Fibroblast of pulmonary artery (primary cell): ENCODE data around the gene RTCB.

ENCODE experiments used
- DNase-seq: peaks from one replicate; pipeline ENCODE4 v3.0.0-alpha.2; 2010; ENCODE audit warnings: low read depth
- H3K4me3 ChIP-seq: replicated peaks from 2 replicates; pipeline ENCODE4 v1.5.1; 2011; ENCODE audit warnings: low read depth, mild to moderate bottlenecking, control low read depth, low read length, moderate library complexity
- TF ChIP-seq, protein P1 (sequence below): IDR thresholded peaks from 2 replicates; pipeline ENCODE4 v1.5.1; 2011; ENCODE audit warnings: mild to moderate bottlenecking, control low read depth, low read length, inconsistent platforms; ENCODE audit errors: missing control alignments

Gene RTCB

DNA sequence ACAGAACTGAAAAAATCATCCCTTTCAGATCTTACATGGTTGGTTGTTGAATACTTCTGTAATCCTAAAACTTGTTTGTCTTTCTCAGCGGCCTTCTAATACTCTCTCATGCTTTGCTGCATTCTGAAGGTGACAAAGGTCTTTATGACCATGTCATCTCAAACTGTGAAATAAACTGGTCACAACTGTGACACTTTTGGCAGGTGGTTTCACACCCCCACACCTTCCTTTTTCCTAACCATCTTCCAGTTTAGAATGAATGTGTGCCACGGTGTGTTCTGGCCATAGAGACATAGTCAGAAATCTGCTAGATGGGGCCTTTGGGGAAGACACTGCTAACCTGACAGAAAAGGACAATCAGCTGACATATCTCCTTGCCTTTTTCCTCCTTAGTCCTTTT is 69.1 kb downstream of the RTCB start:
- TF ChIP-seq, protein P1, sequence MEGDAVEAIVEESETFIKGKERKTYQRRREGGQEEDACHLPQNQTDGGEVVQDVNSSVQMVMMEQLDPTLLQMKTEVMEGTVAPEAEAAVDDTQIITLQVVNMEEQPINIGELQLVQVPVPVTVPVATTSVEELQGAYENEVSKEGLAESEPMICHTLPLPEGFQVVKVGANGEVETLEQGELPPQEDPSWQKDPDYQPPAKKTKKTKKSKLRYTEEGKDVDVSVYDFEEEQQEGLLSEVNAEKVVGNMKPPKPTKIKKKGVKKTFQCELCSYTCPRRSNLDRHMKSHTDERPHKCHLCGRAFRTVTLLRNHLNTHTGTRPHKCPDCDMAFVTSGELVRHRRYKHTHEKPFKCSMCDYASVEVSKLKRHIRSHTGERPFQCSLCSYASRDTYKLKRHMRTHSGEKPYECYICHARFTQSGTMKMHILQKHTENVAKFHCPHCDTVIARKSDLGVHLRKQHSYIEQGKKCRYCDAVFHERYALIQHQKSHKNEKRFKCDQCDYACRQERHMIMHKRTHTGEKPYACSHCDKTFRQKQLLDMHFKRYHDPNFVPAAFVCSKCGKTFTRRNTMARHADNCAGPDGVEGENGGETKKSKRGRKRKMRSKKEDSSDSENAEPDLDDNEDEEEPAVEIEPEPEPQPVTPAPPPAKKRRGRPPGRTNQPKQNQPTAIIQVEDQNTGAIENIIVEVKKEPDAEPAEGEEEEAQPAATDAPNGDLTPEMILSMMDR: no peak
- no peak for DNase-seq
- H3K4me3 ChIP-seq: no peak overlapping the region

DNA sequence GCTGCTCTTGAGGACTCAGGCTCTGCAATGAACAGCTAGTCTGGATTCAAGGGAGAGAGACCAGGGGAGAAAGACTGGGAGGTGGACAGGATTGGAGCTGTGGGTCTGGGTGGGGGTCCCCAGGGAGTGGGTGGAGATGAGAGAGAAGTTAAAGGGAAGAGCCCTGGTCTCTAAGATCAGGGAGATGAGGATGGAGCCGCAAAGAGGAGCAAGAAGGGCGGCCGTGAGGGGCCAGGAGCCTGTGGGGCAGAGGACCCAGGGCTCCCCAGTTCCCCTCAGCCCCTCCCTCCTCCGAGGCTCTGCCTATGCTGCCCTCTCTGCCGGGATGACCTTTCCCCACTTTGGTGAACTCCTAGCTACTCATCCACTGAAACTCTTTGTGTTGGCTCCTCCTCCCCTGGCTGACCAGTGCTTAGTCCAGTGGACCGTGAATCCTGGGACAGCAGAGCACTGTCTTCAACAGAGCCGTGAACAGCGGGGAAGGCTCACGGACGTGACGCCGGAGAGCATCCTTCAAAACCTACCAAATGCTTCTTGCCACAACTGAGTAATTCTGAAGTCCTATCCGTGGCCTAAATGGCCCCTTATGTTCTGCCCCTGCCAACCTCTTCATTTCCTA is 70.8 kb downstream of the RTCB start:
- TF ChIP-seq, protein P1: no peak
- DNase-seq: no peak
- H3K4me3 ChIP-seq: no peak overlapping the region

DNA sequence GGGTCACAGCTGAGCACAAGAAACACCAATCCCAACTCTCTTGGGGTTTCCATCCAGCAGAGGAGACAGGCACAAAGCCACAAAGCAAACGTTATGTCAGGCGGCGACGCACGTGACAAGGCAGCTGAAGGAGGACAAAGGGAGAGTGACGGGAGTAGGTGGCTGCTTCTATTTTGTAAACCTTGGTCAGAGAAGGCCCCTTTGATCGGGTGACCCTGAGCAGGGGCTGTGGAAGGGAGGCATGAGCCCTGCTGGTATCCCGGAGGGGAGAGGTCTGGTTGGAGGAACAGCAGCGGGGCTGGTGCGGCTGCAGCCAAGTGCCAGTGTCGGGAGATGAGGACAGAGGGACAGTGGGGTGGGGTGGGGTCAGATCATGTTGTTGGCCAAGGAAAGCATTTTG is 71.6 kb downstream of the RTCB start:
- DNase-seq: no peak
- no peak overlapping the region for H3K4me3 ChIP-seq
- TF ChIP-seq, protein P1: no peak

DNA sequence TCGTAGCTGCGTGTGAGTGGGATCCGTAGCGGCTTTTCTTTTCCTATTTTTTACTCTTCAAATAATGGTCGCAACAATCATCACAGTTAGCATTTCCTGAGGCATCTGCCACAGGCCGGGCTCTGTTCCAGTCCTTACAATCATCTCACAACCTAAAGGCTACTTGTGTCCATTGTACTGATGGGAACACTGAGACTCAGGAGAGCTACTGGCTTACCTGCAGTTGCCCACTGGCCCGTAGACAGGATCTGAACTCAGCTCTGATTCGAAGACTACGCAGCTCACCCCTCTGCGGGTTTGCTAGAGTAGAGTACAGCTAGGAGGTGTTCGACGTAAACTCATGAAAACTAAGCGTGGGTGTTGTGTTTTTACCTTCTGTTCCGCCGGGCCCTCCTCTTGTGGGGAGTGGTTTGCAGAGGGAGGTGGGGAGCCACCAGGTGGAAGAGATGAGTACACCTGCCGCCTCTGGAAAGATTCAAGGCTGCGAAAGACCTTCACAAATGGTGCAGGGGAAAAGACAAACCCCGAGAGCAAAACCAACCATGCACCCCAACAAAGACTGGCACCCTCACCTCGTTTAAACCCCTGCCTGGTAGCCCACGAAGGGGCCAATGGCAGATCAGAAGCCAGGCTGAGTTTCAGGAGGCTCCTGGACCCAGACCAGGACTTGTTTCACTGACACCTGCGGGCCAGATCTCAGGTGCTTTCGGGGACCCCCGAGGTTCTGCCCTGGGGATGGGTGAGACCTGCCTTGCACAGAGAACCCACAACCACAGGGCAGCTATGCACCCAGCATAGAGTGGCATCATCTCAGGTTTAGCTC is 72.6 kb downstream of the RTCB start:
- DNase-seq: no peak
- H3K4me3 ChIP-seq: no peak overlapping the region
- TF ChIP-seq, protein P1: no peak

DNA sequence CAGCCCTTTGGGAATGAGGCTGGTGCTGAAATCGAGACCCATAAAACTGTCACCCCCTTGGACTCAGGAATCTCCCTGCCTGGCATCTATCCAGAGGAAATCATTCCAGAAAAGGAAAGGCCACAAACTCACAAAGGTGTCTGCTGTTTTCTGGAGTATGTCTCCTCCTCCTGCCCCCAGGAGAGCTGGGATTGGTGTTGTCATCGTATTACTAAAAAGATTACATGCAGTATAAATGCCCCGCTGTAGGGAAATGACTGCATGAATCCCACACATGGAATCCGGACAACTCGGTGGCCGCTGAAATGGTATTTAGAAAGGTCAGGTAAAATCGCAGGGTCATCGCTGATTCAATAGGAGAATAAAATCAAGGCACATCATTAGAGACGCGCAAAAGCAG is 73.3 kb downstream of the RTCB start:
- no peak for DNase-seq
- H3K4me3 ChIP-seq: no peak overlapping the region
- TF ChIP-seq, protein P1: no peak
